Effector CD8-positive, alpha-beta T cell (primary cell): ENCODE data around the gene RER1.

Source experiments
- DNase-seq: peaks from one replicate; lab custom pipeline; 2025; lab: John Stamatoyannopoulos, UW

RER1 gene

DNA sequence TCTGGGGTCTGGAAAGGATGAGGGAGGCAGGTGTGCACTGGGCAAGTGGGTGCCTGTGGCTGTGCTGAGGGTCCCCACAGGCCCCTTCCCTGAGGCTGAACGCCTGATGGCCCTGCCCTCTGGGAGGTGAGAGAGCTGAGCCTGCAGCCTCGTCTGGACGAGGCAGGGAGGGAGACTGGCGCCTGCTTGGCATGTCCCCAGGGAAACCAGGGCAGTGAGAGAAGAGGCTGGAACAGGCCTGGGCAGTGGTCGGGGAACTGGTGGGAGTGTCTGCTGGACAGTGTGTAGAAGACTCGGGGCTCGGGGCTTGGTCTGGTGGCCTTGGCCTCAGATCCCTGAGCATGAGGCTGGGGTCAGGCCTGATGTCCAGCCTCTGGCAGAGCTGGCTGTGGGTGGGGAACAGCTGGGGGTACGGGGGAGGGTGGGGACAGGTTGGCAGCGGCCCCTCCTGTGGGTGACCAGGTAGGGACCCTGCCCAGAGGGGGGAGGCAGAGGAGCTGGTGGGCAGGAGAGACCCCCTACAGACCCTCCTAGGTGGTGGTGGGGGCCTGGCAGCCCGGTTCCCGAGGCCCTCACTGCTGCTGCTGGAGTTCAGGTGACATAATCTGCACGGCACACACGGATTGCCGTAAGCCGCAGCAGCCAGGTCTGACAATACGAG, 53.7 kb downstream of the RER1 start:
- no peak for DNase-seq

DNA sequence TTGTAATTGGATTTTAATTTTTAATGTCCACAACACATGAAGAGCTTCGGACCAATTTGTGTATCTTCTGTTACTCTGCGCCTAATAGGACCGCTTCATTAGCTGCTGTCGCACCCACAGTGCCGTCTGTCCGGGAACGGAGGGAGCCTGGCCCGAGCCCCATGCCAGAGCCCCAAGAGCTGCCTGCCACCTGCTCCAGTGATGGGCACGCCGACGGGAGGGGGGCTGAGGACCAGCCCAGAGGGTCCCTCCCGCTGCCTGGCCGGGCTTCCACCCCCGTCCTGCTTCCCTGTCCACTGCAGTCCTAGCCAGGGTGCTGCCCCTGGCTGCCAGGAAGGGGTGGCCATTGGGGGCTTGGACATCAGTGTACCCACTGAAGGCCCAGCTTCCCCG, 54.2 kb downstream of the RER1 start:
- DNase-seq, result no peak

DNA sequence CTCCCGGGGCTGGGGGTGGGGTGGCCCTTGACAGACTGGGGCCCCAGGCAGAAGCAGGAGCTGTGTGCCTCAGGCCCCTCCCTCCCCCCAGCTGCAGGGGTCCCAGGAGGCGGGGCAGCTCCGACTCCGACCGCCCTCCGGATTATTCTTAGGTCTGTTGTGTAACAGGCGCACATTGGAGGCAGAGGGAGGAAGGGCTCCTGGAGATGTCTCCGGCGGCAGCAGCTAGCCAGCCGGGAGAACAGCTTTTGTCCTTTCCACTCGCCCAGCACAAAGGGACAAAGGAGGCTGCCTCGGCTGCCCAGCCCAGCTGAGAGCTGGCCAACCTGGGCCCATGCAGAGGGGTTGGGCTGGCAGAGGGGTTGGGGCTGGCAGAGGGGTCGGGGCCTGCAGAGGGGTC, 54.8 kb downstream of the RER1 start:
- no peak for DNase-seq

DNA sequence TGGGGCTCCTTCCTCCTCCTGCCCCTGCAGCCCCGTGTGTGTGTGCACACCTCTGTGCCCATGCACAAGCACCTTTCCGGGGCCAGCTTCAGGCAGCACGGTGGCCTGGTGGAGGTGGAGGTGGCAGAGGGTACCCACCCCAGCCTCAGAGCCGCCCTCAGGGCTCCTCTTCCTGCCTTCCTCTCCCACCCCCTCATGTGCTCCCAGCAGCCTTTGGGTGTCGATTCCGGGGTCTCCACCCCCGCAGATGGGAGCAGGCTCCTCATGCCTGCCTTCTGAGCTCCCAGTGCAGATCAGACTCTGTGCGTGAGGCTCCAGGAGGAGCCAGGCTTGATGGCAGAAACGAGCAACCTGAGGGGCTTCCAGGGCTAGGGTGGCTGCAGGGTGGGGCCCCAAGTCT, 55.2 kb downstream of the RER1 start:
- no peak for DNase-seq

- DNase-seq, result no peak
These were observed 55.8 kb downstream of the RER1 start for GRCh38 chr1:2447276-2448097.

DNA sequence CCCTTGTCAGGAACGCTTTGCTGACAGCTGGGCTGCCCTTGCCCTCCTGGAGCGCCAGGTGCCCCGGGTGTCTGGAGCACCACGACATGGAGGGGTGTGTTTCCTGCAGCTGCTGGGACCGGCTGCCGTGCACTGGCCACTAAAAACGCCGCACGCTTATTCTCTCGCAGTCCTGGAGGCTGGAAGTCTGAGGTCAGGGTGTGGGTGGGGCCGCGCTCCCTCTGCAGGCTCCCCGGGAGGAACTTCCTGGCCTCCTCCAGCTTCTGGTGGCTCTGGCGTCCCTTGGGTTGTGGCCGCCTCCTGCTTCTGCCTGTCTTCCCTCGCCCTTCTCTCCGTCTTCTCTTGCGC, 56.4 kb downstream of the RER1 start:
- DNase-seq, result no peak

- DNase-seq, result no peak
These were observed 58.2 kb downstream of the RER1 start for GRCh38 chr1:2449636-2450454.

- no peak for DNase-seq
These were observed 60.1 kb downstream of the RER1 start for GRCh38 chr1:2451741-2452140.

DNA sequence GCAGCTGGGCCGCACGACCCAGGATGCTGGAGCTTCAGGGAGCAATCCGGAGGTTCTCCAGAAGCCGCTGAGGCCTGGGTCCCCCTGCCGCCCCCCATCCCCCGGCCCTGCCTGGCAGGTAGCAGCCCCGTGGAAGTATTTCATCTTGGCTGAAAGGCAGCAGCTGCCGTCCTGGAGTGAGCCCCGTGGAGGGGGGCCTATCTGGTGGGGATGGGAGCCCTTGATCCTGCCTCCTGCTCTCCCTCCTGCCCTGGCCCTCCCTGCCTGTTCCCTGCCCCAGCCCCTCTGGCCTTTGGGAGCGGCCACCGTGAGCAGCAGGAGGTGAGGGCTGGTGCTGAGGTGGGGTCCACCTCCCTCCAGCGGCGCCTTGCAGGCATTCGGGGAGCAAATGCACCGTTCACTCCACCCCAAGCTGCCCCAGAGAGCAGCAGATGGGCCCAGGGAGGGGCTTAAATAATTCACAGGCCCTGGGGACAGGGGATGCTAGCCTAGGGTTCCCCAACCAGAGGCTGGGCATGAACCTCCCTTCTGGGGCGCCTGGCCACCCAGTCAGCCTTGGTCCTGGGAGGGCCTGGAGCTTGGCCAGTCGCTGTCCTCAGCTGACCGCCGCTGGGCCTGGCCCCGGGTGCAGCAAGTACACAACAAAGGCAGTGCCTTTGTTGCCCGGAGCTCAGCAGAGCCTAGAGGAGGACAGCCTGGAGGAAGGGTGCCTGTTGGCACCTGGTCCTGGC, 60.7 kb downstream of the RER1 start:
- no peak for DNase-seq

GRCh38 chr1:2452932-2453315, 61.3 kb downstream of the RER1 start:
- DNase-seq, result no peak

DNA sequence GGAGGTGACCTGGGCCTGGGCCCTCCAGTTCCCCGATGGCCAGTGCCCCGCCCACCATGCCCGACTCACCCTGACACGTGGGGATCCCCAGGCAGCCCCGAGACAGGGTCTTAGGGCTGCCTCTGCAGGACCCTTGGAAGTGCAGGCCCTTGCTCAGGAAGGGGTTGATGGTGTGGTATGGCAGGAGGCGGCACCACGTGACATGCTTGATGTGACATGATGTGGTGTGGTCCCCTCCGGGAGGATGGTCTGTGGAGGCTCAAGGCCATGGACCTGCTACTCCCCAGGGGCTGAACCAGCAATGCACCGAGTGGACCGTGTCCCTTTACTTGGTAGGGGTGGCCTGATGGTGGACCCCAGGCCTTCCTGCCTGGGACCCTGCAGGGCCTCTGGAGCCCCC, 62.6 kb downstream of the RER1 start:
- no peak for DNase-seq
